Measurements from ENCODE around the gene MVD.

The MVD gene

GRCh38 chr16:88656291-88656980 lies 6.5 kb downstream of the MVD start:
- Histone ChIP-seq H3K9me3 (ENCODE audit: control insufficient read depth, insufficient read depth, low read length) (no peaks in the 10 kb centered on the region), H3K4me1 (ENCODE audit: control insufficient read depth, insufficient read depth, low read length) (peaks cover under 1% of the 10 kb centered on the region), H3K27me3 (ENCODE audit: control insufficient read depth, insufficient read depth, low read length) (no peaks in the 10 kb centered on the region), H3K9ac (ENCODE audit: low read depth, low read length) (no peak overlapping the region), H3K4me3 (ENCODE audit: low read depth, low read length) (no peak overlapping the region), H3K36me3 (ENCODE audit: control insufficient read depth, insufficient read depth, low read length) (peaks cover 31% of the 10 kb centered on the region)

GRCh38 chr16:88655733-88656281 lies 7.1 kb downstream of the MVD start:
- Histone ChIP-seq H3K4me1 (ENCODE audit: control insufficient read depth, insufficient read depth, low read length) (peaks cover 4% of the 10 kb centered on the region), H3K9me3 (ENCODE audit: control insufficient read depth, insufficient read depth, low read length) (no peaks in the 10 kb centered on the region), H3K27me3 (ENCODE audit: control insufficient read depth, insufficient read depth, low read length) (no peaks in the 10 kb centered on the region), H3K4me3 (ENCODE audit: low read depth, low read length) (no peak overlapping the region), H3K36me3 (ENCODE audit: control insufficient read depth, insufficient read depth, low read length) (peaks cover 31% of the 10 kb centered on the region), H3K9ac (ENCODE audit: low read depth, low read length) (no peak overlapping the region)

- Histone ChIP-seq H3K9ac (ENCODE audit: low read depth, low read length) (no peak overlapping the region), H3K9me3 (ENCODE audit: control insufficient read depth, insufficient read depth, low read length) (no peaks in the 10 kb centered on the region), H3K36me3 (ENCODE audit: control insufficient read depth, insufficient read depth, low read length) (peaks cover 31% of the 10 kb centered on the region), H3K4me3 (ENCODE audit: low read depth, low read length) (no peak overlapping the region), H3K27me3 (ENCODE audit: control insufficient read depth, insufficient read depth, low read length) (no peaks in the 10 kb centered on the region), H3K4me1 (ENCODE audit: control insufficient read depth, insufficient read depth, low read length) (peaks cover 4% of the 10 kb centered on the region)
These were observed 7.7 kb downstream of the MVD start for GRCh38 chr16:88655053-88655732.

GRCh38 chr16:88654363-88655052 lies 8.4 kb downstream of the MVD start:
- Histone ChIP-seq H3K9ac (ENCODE audit: low read depth, low read length) (no peak overlapping the region), H3K36me3 (ENCODE audit: control insufficient read depth, insufficient read depth, low read length) (peaks cover 31% of the 10 kb centered on the region), H3K27me3 (ENCODE audit: control insufficient read depth, insufficient read depth, low read length) (no peaks in the 10 kb centered on the region), H3K4me1 (ENCODE audit: control insufficient read depth, insufficient read depth, low read length) (peaks cover 4% of the 10 kb centered on the region), H3K9me3 (ENCODE audit: control insufficient read depth, insufficient read depth, low read length) (no peaks in the 10 kb centered on the region), H3K4me3 (ENCODE audit: low read depth, low read length) (no peak overlapping the region)

GRCh38 chr16:88653596-88654362 lies 9.1 kb downstream of the MVD start:
- H3K4me3 ChIP-seq (ENCODE audit: low read depth, low read length): no peak overlapping the region
- no peak overlapping the region for H3K9ac ChIP-seq (ENCODE audit: low read depth, low read length)
- peaks cover 4% of the 10 kb centered on the region for H3K4me1 ChIP-seq (ENCODE audit: control insufficient read depth, insufficient read depth, low read length)
- no peaks in the 10 kb centered on the region for H3K9me3 ChIP-seq (ENCODE audit: control insufficient read depth, insufficient read depth, low read length)
- peaks cover 31% of the 10 kb centered on the region for H3K36me3 ChIP-seq (ENCODE audit: control insufficient read depth, insufficient read depth, low read length)
- no peaks in the 10 kb centered on the region for H3K27me3 ChIP-seq (ENCODE audit: control insufficient read depth, insufficient read depth, low read length)

GRCh38 chr16:88653101-88653500 lies 9.8 kb downstream of the MVD start:
- Histone ChIP-seq H3K4me3 (ENCODE audit: low read depth, low read length) (no peak overlapping the region), H3K36me3 (ENCODE audit: control insufficient read depth, insufficient read depth, low read length) (peaks cover 29% of the 10 kb centered on the region), H3K27me3 (ENCODE audit: control insufficient read depth, insufficient read depth, low read length) (no peaks in the 10 kb centered on the region), H3K4me1 (ENCODE audit: control insufficient read depth, insufficient read depth, low read length) (peaks cover 4% of the 10 kb centered on the region), H3K9me3 (ENCODE audit: control insufficient read depth, insufficient read depth, low read length) (no peaks in the 10 kb centered on the region), H3K9ac (ENCODE audit: low read depth, low read length) (no peak overlapping the region)

GRCh38 chr16:88652762-88653063 lies 10.2 kb downstream of the MVD start:
- H3K36me3 ChIP-seq (ENCODE audit: control insufficient read depth, insufficient read depth, low read length): peaks cover 28% of the 10 kb centered on the region
- peaks cover 4% of the 10 kb centered on the region for H3K4me1 ChIP-seq (ENCODE audit: control insufficient read depth, insufficient read depth, low read length)
- H3K9me3 ChIP-seq (ENCODE audit: control insufficient read depth, insufficient read depth, low read length): no peaks in the 10 kb centered on the region
- no peak overlapping the region for H3K4me3 ChIP-seq (ENCODE audit: low read depth, low read length)
- no peak overlapping the region for H3K9ac ChIP-seq (ENCODE audit: low read depth, low read length)
- H3K27me3 ChIP-seq (ENCODE audit: control insufficient read depth, insufficient read depth, low read length): no peaks in the 10 kb centered on the region

- no peak overlapping the region for H3K9ac ChIP-seq (ENCODE audit: low read depth, low read length)
- H3K9me3 ChIP-seq (ENCODE audit: control insufficient read depth, insufficient read depth, low read length): no peaks in the 10 kb centered on the region
- H3K4me1 ChIP-seq (ENCODE audit: control insufficient read depth, insufficient read depth, low read length): peaks cover 4% of the 10 kb centered on the region
- H3K27me3 ChIP-seq (ENCODE audit: control insufficient read depth, insufficient read depth, low read length): no peaks in the 10 kb centered on the region
- peaks cover 26% of the 10 kb centered on the region for H3K36me3 ChIP-seq (ENCODE audit: control insufficient read depth, insufficient read depth, low read length)
- H3K4me3 ChIP-seq (ENCODE audit: low read depth, low read length): no peak overlapping the region
These were observed 10.7 kb downstream of the MVD start for GRCh38 chr16:88651989-88652761.

GRCh38 chr16:88651276-88651988 lies 11.5 kb downstream of the MVD start:
- peaks cover 26% of the 10 kb centered on the region for H3K36me3 ChIP-seq (ENCODE audit: control insufficient read depth, insufficient read depth, low read length)

GRCh38 chr16:88650749-88651275 lies 12.1 kb downstream of the MVD start, which contains the start of gene CYBA:
Gene CYBA (minus strand): TSS chr16:88651053. CDS start chr16:88651013, 40 bp downstream.
- Histone ChIP-seq H3K9ac (ENCODE audit: low read depth, low read length) (peak within 1 kb of the TSS; percentile 91), H3K36me3 (ENCODE audit: control insufficient read depth, insufficient read depth, low read length) (peaks cover 22% of the 10 kb centered on the region), H3K4me3 (ENCODE audit: low read depth, low read length) (peak within 1 kb of the TSS; percentile 88), H3K9me3 (ENCODE audit: control insufficient read depth, insufficient read depth, low read length) (no peaks in the 10 kb centered on the region), H3K27me3 (ENCODE audit: control insufficient read depth, insufficient read depth, low read length) (no peaks in the 10 kb centered on the region), H3K4me1 (ENCODE audit: control insufficient read depth, insufficient read depth, low read length) (peaks cover 4% of the 10 kb centered on the region)

More at GRCh38 chr16:88651276-88651988, 11.5 kb downstream of the MVD start:
- H3K27me3 ChIP-seq (ENCODE audit: control insufficient read depth, insufficient read depth, low read length): no peaks in the 10 kb centered on the region
- H3K4me1 ChIP-seq (ENCODE audit: control insufficient read depth, insufficient read depth, low read length): peaks cover 4% of the 10 kb centered on the region
- H3K9me3 ChIP-seq (ENCODE audit: control insufficient read depth, insufficient read depth, low read length): no peaks in the 10 kb centered on the region
- peak overlapping the region; percentile 47 for H3K9ac ChIP-seq (ENCODE audit: low read depth, low read length)
- H3K4me3 ChIP-seq (ENCODE audit: low read depth, low read length): peak overlapping the region; percentile 53
